Upper lobe of left lung (tissue), 4 donors: Measurements from ENCODE around the gene FBXW10.
"Not testable (repeated sequence)": the region's sequence is repeated elsewhere in the genome, so short reads cannot be mapped to it uniquely, and the experiment has no call there.

Experiments used
- EP300 ChIP-seq, 4 donors: sonication (generic); formaldehyde crosslinking; IDR thresholded peaks; one replicate each; pipeline ENCODE4 v1.5.1; 2017; ENCODE audit warnings: antibody characterized with exemption in 4 of 4, control low read depth in 2 of 4
- POLR2A ChIP-seq, 4 donors: fragments of 450-650 bp; IDR thresholded peaks; one replicate each; pipeline ENCODE4 v1.5.1; 2016 to 2017; ENCODE audit warnings: antibody characterized with exemption in 4 of 4, mild to moderate bottlenecking in 2 of 4
- POLR2AphosphoS5 ChIP-seq, 2 donors: sonication (generic); formaldehyde crosslinking; IDR thresholded peaks; one replicate each; pipeline ENCODE4 v1.5.1; 2017; ENCODE audit warnings: antibody characterized with exemption in 2 of 2
- TF ChIP-seq, protein P1 (sequence below), 6 experiments: fragments of 450-650 bp in 4 of 6; fragments of 200-600 bp in 2 of 6; sonication (generic) in 2 of 6; IDR thresholded peaks; one replicate each; pipeline ENCODE4 v1.5.1; 2016 to 2019; ENCODE audit warnings: antibody characterized with exemption in 6 of 6

DNA sequence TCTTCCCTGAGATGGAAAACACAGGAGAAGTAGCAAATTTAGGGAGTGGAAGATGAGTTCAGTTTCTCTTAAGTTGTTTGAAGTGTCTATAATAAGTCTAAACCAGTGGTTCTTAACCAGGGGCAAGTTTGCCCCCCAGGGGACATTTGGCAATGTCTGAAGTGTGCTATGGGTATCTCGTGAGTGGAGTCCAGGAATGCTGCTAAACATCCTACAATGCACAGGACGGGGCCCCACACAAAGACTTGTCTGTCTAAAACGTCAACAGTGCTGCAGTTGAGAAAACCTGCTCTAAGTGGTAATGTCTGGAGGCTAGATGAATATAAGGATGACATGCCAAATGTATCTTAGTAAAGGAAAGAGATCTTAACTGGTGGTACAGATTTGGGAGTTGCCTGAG is 37.9 kb upstream of the FBXW10 start:
- TF ChIP-seq, protein P1, sequence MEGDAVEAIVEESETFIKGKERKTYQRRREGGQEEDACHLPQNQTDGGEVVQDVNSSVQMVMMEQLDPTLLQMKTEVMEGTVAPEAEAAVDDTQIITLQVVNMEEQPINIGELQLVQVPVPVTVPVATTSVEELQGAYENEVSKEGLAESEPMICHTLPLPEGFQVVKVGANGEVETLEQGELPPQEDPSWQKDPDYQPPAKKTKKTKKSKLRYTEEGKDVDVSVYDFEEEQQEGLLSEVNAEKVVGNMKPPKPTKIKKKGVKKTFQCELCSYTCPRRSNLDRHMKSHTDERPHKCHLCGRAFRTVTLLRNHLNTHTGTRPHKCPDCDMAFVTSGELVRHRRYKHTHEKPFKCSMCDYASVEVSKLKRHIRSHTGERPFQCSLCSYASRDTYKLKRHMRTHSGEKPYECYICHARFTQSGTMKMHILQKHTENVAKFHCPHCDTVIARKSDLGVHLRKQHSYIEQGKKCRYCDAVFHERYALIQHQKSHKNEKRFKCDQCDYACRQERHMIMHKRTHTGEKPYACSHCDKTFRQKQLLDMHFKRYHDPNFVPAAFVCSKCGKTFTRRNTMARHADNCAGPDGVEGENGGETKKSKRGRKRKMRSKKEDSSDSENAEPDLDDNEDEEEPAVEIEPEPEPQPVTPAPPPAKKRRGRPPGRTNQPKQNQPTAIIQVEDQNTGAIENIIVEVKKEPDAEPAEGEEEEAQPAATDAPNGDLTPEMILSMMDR (IDR thresholded peaks at IDR 0.05), result not testable (repeated sequence)
- TF ChIP-seq POLR2A, POLR2AphosphoS5, EP300 (IDR thresholded peaks at IDR 0.05): not testable (repeated sequence)
